GM23338 (cell line): ENCODE results near the gene EYS. TPM values are rescaled to one million over a fixed set of nuclear protein-coding genes. Genes with fewer than 3 reads are reported as not detected.

Experiments used
- ATAC-seq: fragments of 200-7000 bp; cut with Tn5 transposase; 3 replicates; pipeline ENCODE4 v1.9.1; 2020
- DNase-seq: peaks from one replicate; pipeline ENCODE4 v3.0.0-alpha.2; 2015; ENCODE audit warnings: low spot score
- H2AFZ ChIP-seq: fragments of 200-600 bp; sonication (generic); 2 replicates; pipeline ENCODE4 v1.8.0; 2016; ENCODE audit warnings: antibody characterized with exemption, mild to moderate bottlenecking, moderate library complexity
- H3F3A ChIP-seq: fragments of 200-600 bp; sonication (generic); replicated peaks from 2 replicates; pipeline ENCODE4 v1.8.0; 2017; ENCODE audit warnings: antibody characterized with exemption, mixed run types, low read depth
- H3K27ac ChIP-seq: fragments of 200-600 bp; sonication (generic); 2 replicates; pipeline ENCODE4 v1.6.1; 2016; ENCODE audit warnings: low read depth
- H3K27me3 ChIP-seq: fragments of 200-600 bp; sonication (generic); 2 replicates; pipeline ENCODE4 v1.8.0; 2016; ENCODE audit warnings: mild to moderate bottlenecking, mixed run types, moderate library complexity; ENCODE audit not compliant: insufficient read depth
- H3K36me3 ChIP-seq: fragments of 200-600 bp; sonication (generic); 2 replicates; pipeline ENCODE4 v1.8.0; 2016; ENCODE audit warnings: mild to moderate bottlenecking; ENCODE audit not compliant: insufficient read depth
- H3K4me1 ChIP-seq: fragments of 200-600 bp; sonication (generic); 2 replicates; pipeline ENCODE4 v1.8.0; 2016; ENCODE audit warnings: mild to moderate bottlenecking, moderate library complexity; ENCODE audit not compliant: insufficient read depth
- H3K4me2 ChIP-seq: fragments of 200-600 bp; sonication (generic); 2 replicates; pipeline ENCODE4 v1.7.1; 2017; ENCODE audit warnings: mixed run types
- H3K4me3 ChIP-seq: fragments of 200-600 bp; sonication (generic); 2 replicates; pipeline ENCODE4 v1.6.1; 2016; ENCODE audit warnings: mixed run types
- H3K79me2 ChIP-seq: fragments of 200-600 bp; sonication (generic); replicated peaks from 2 replicates; pipeline ENCODE4 v1.8.0; 2017; ENCODE audit warnings: mild to moderate bottlenecking; ENCODE audit not compliant: insufficient read depth
- H3K9me2 ChIP-seq: fragments of 200-600 bp; sonication (generic); 2 replicates; pipeline ENCODE4 v1.8.0; 2017; ENCODE audit not compliant: insufficient read depth
- H4K20me1 ChIP-seq: fragments of 200-600 bp; sonication (generic); replicated peaks from 2 replicates; pipeline ENCODE4 v1.8.0; 2017; ENCODE audit warnings: mild to moderate bottlenecking; ENCODE audit not compliant: insufficient read depth
- H3K27ac Mint-ChIP-seq: 2 replicates; pipeline ENCODE4 v1.8.0; 2020; ENCODE audit warnings: inconsistent platforms, mild to moderate bottlenecking, moderate library complexity, mixed read lengths
- H3K27me3 Mint-ChIP-seq: 3 replicates; pipeline ENCODE4 v1.8.0; 2022; ENCODE audit warnings: low read depth, mild to moderate bottlenecking, moderate library complexity, mixed read lengths, inconsistent platforms; ENCODE audit not compliant: insufficient read depth, poor library complexity
- H3K36me3 Mint-ChIP-seq: 3 replicates; pipeline ENCODE4 v1.8.0; 2021; ENCODE audit warnings: low read depth, mild to moderate bottlenecking, inconsistent platforms, moderate library complexity, mixed read lengths
- H3K4me1 Mint-ChIP-seq: 3 replicates; pipeline ENCODE4 v1.8.0; 2020; ENCODE audit warnings: mild to moderate bottlenecking, inconsistent platforms, mixed read lengths
- H3K4me3 Mint-ChIP-seq: 3 replicates; pipeline ENCODE4 v1.8.0; 2021; ENCODE audit warnings: moderate library complexity, mild to moderate bottlenecking, inconsistent platforms, mixed read lengths
- H3K9me3 Mint-ChIP-seq: 3 replicates; pipeline ENCODE4 v1.8.0; 2020; ENCODE audit warnings: moderate library complexity, mild to moderate bottlenecking, inconsistent platforms, mixed read lengths
- CREB1 ChIP-seq: fragments of 250-450 bp; sonication (Bioruptor Pico); IDR thresholded peaks from 2 replicates; pipeline ENCODE4 v1.5.0; 2020; ENCODE audit warnings: low read depth, mild to moderate bottlenecking, moderate library complexity
- CTCF ChIP-seq, 2 experiments: fragments of 200-600 bp in 1 of 2; sonication (generic) in 1 of 2; conservative IDR thresholded peaks; 2 replicates each; pipeline versions ENCODE4 v1.5.1 to v1.6.1; 2016 to 2017; ENCODE audit warnings: antibody characterized with exemption in 2 of 2, low read depth in 2 of 2, mild to moderate bottlenecking in 2 of 2, moderate library complexity in 1 of 2
- EZH2 ChIP-seq: fragments of 200-600 bp; sonication (generic); IDR thresholded peaks from one replicate; pipeline ENCODE4 v1.8.0; 2017; ENCODE audit warnings: antibody characterized with exemption, mild to moderate bottlenecking, low read depth; ENCODE audit not compliant: unreplicated experiment
- EZH2phosphoT487 ChIP-seq: fragments of 200-600 bp; sonication (generic); IDR thresholded peaks from one replicate; pipeline ENCODE4 v1.8.1; 2018; ENCODE audit warnings: antibody characterized with exemption; ENCODE audit not compliant: unreplicated experiment
- JUNB ChIP-seq: IDR thresholded peaks from one replicate; pipeline ENCODE4 v1.6.1; 2016; ENCODE audit warnings: antibody characterized with exemption; ENCODE audit not compliant: unreplicated experiment
- NANOG ChIP-seq: IDR thresholded peaks from 2 replicates; pipeline ENCODE4 v1.6.1; 2016; ENCODE audit warnings: antibody characterized with exemption, borderline replicate concordance
- POLR2AphosphoS5 ChIP-seq: IDR thresholded peaks from 2 replicates; pipeline ENCODE4 v1.6.1; 2016; ENCODE audit warnings: antibody characterized with exemption, low read depth
- STAT1 ChIP-seq: IDR thresholded peaks from one replicate; pipeline ENCODE4 v1.6.1; 2016; ENCODE audit warnings: antibody characterized with exemption; ENCODE audit not compliant: unreplicated experiment
- ZNF114 ChIP-seq: fragments of 250-450 bp; sonication (Bioruptor Pico); IDR thresholded peaks from 2 replicates; pipeline ENCODE4 v1.5.0; 2020; ENCODE audit warnings: mild to moderate bottlenecking, moderate library complexity
- ZNF331 ChIP-seq: fragments of 250-450 bp; sonication (Bioruptor Pico); IDR thresholded peaks from 2 replicates; pipeline ENCODE4 v1.5.0; 2020; ENCODE audit warnings: low read depth, mild to moderate bottlenecking, moderate library complexity
- ZNF462 ChIP-seq: fragments of 250-450 bp; sonication (Bioruptor Pico); IDR thresholded peaks from 2 replicates; pipeline ENCODE4 v1.5.0; 2020; ENCODE audit warnings: mild to moderate bottlenecking, moderate library complexity
- polyA plus RNA-seq: library from polyadenylated mRNA; unstranded; fragments of >200 nt; fragmentation: Nextera tagmentation; extraction: Ambion mirVana; gene quantifications from 2 replicates; pipeline ENCODE4 v1.2.1, GENCODE V29; 2016
- total RNA-seq: library from RNA; depleted of rRNA; stranded (reverse); fragments of >200 nt; shearing (Covaris generic); gene quantifications from 2 replicates; pipeline ENCODE4 v1.2.3, GENCODE V29; 2014
- TF ChIP-seq, protein P1 (sequence below): IDR thresholded peaks from 2 replicates; pipeline ENCODE4 v1.6.1; 2016; ENCODE audit warnings: antibody characterized with exemption

Gene EYS
- total and polyA plus RNA-seq, 2 experiments from 2014 or later = 0.38 to 0.52 TPM

GRCh38 chr6:65557224-65557623 is 149.8 kb downstream of the EYS start:
- H3F3A ChIP-seq = no peaks in the 10 kb centered on the region
- no peak for DNase-seq
- no peak overlapping the region for H3K27ac ChIP-seq
- no peaks in the 10 kb centered on the region for H3K4me1 ChIP-seq
- peaks cover 2% of the 10 kb centered on the region; the same call in 2 of the 3 replicates for H3K36me3 Mint-ChIP-seq
- no peaks in the 10 kb centered on the region for H3K27me3 ChIP-seq
- no peak overlapping the region for H2AFZ ChIP-seq
- H3K4me3 ChIP-seq = no peak overlapping the region
- H3K79me2 ChIP-seq = no peaks in the 10 kb centered on the region
- H3K4me3 Mint-ChIP-seq = no peak overlapping the region
- no peak overlapping the region for H3K4me2 ChIP-seq
- no peaks in the 10 kb centered on the region for H3K9me2 ChIP-seq
- peaks cover 6% of the 10 kb centered on the region; the same call in 2 of the 3 replicates for H3K9me3 Mint-ChIP-seq
- no peaks in the 10 kb centered on the region for H3K36me3 ChIP-seq
- no peak; the same call in 2 of the 3 replicates for ATAC-seq
- TF ChIP-seq, protein P1, sequence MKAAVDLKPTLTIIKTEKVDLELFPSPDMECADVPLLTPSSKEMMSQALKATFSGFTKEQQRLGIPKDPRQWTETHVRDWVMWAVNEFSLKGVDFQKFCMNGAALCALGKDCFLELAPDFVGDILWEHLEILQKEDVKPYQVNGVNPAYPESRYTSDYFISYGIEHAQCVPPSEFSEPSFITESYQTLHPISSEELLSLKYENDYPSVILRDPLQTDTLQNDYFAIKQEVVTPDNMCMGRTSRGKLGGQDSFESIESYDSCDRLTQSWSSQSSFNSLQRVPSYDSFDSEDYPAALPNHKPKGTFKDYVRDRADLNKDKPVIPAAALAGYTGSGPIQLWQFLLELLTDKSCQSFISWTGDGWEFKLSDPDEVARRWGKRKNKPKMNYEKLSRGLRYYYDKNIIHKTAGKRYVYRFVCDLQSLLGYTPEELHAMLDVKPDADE = no peak
- TF ChIP-seq ZNF331 (no peak), ZNF114 (CRISPR knock-in tag) (no peak), POLR2AphosphoS5 (no peak), JUNB (no peak)
- H3K27ac Mint-ChIP-seq = no peak overlapping the region
- no peaks in the 10 kb centered on the region for H4K20me1 ChIP-seq
- H3K4me1 Mint-ChIP-seq = no peaks in the 10 kb centered on the region
- no peaks in the 10 kb centered on the region for H3K27me3 Mint-ChIP-seq

DNA sequence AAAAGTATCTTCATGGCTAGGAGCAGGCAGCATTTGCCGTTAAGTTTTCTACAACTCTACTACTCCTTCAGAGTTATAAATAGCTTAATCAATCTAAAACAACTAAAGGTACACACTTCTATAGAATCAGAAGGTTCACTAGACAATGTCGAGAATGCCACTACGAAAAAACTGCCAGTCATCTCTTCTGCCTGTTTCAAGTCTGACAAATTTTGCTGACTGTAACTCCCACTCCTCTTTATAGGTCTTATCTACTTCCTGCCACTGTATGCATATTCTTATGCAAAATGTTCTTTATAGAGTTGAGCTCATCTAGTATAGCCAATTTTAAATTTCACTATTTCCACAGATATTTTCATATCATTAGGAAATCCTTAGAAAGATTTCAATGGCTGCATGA is 160.1 kb downstream of the EYS start:
- Histone ChIP-seq H3K36me3 (no peaks in the 10 kb centered on the region), H2AFZ (no peak overlapping the region), H3K4me3 (no peak overlapping the region), H3F3A (no peaks in the 10 kb centered on the region), H3K27me3 (no peaks in the 10 kb centered on the region), H3K4me2 (peak overlapping the region; percentile 33; the same call in 1 of the 2 replicates), H3K27ac (no peak overlapping the region), H3K9me2 (no peaks in the 10 kb centered on the region), H3K4me1 (no peaks in the 10 kb centered on the region), H3K79me2 (no peaks in the 10 kb centered on the region), H4K20me1 (no peaks in the 10 kb centered on the region)
- Mint-ChIP-seq H3K4me1 (no peaks in the 10 kb centered on the region; the same call in 2 of the 3 replicates), H3K27me3 (no peaks in the 10 kb centered on the region), H3K9me3 (no peaks in the 10 kb centered on the region), H3K36me3 (no peaks in the 10 kb centered on the region), H3K27ac (no peak overlapping the region), H3K4me3 (no peak overlapping the region)
- ATAC-seq (no peak), DNase-seq (no peak)
- TF ChIP-seq ZNF462 (CRISPR knock-in tag) = no peak
- TF ChIP-seq ZNF331 = no peak
- no peak for TF ChIP-seq JUNB
- TF ChIP-seq, protein P1 = no peak
- no peak for TF ChIP-seq ZNF114 (CRISPR knock-in tag)
- no peak for TF ChIP-seq CREB1 (CRISPR knock-in tag)
- no peak for TF ChIP-seq POLR2AphosphoS5
- no peak for TF ChIP-seq STAT1
- no peak for TF ChIP-seq CTCF (conservative IDR thresholded peaks at IDR 0.05; ENCODE audit: low read depth in 2 of 2)
- no peak for TF ChIP-seq EZH2phosphoT487
- no peak for TF ChIP-seq EZH2
- TF ChIP-seq NANOG = no peak
